Ovary (tissue), 9 donors: ENCODE results near the gene MAST4. TPM values are rescaled to one million over a fixed set of nuclear protein-coding genes. Genes with fewer than 3 reads are reported as not detected.

Source experiments
- DNase-seq, 5 donors: peaks; one replicate each; pipeline ENCODE4 v3.0.0-alpha.2; 2019 to 2020
- H3K27ac ChIP-seq, 2 donors: fragments of 200-600 bp; one replicate each; pipeline versions ENCODE4 v1.5.1 to v1.8.0; 2019 to 2022
- H3K27me3 ChIP-seq: fragments of 200-600 bp; one replicate; pipeline ENCODE4 v1.8.0; 2022
- H3K36me3 ChIP-seq: fragments of 200-600 bp; sonication (generic); one replicate; pipeline ENCODE4 v1.5.1; 2019
- H3K4me1 ChIP-seq: one replicate; pipeline ENCODE4 v1.8.1; 2013; ENCODE audit warnings: mild to moderate bottlenecking, moderate library complexity; ENCODE audit not compliant: insufficient read depth
- H3K4me3 ChIP-seq: fragments of 200-600 bp; sonication (generic); one replicate; pipeline ENCODE4 v1.5.1; 2017
- H3K9me3 ChIP-seq, 2 donors: fragments of 200-600 bp in 1 of 2; sonication (generic) in 1 of 2; one replicate each; pipeline versions ENCODE4 v1.5.1 to v1.8.1; 2013 to 2019; ENCODE audit warnings: mild to moderate bottlenecking in 1 of 2, moderate library complexity in 1 of 2
- EP300 ChIP-seq: sonication (generic); formaldehyde crosslinking; IDR thresholded peaks from one replicate; pipeline ENCODE4 v1.6.1; 2017; ENCODE audit warnings: antibody characterized with exemption
- POLR2A ChIP-seq: fragments of 450-650 bp; IDR thresholded peaks from one replicate; pipeline ENCODE4 v1.6.1; 2017; ENCODE audit warnings: antibody characterized with exemption, mild to moderate bottlenecking, moderate library complexity
- WGBS, 3 donors: extraction: QIAGEN DNeasy Blood & Tissue Kit in 1 of 3; methylation state at CpG; one replicate each; pipeline versions ENCODE4 v1.1.5 to v1.1.7; 2013 to 2017; 5-methylcytosine and 5-hydroxymethylcytosine counted together
- intact Hi-C, 4 donors: fragments of 100-400 bp; cut with DNase I; formaldehyde crosslinking; loops; one replicate each; pipeline versions ENCODE4 v1.11.0 to v1.15.1; 2022 to 2023
- polyA plus RNA-seq, 2 donors: library from polyadenylated mRNA; stranded (reverse); fragments of 200-250 nt in 1 of 2; fragments of 350-450 nt in 1 of 2; fragmentation: Illumina TruSeq in 1 of 2; extraction: RNeasy Lipid Tissue Mini Kit (QIAGEN cat#74804) in 1 of 2; gene quantifications; one replicate each; pipeline ENCODE4 v1.2.3, GENCODE V29; 2013 to 2014
- total RNA-seq, 7 donors: library from RNA; depleted of rRNA in 2 of 7; stranded (reverse); fragments of >200 nt in 2 of 7; fragmentation: NEBNext Ultra II Directional in 3 of 7; extraction: Animal tissue kit (Norgen Biotek cat#: 25700) in 3 of 7; gene quantifications; one replicate each; pipeline versions ENCODE4 v1.1.0 to v1.2.4, GENCODE V29; 2016 to 2023
- TF ChIP-seq, protein P1 (sequence below), 3 donors: fragments of 450-650 bp in 2 of 3; fragments of 200-600 bp in 1 of 3; IDR thresholded peaks; one replicate each; pipeline versions ENCODE4 v1.5.1 to v1.8.0; 2016 to 2022; ENCODE audit warnings: antibody characterized with exemption in 3 of 3, mild to moderate bottlenecking in 1 of 3
- donor health status: DM: no; HTN: no; CAD: no; lungs with moderate emphysema.
- donor health status: DM: no; HTN: no; CAD: no.
- donor health status: Bipolar disorder and iron deficiency.
- donor health status: DM: yes; HTN: yes; CAD: no.
- donor health status: DM: no; HTN: no; CAD: no.
- donor health status: DM: yes; HTN: yes; CAD: no.

The MAST4 gene
- total and polyA plus RNA-seq, 9 donors: 11.6 to 86.3 (median 57.6) TPM

DNA sequence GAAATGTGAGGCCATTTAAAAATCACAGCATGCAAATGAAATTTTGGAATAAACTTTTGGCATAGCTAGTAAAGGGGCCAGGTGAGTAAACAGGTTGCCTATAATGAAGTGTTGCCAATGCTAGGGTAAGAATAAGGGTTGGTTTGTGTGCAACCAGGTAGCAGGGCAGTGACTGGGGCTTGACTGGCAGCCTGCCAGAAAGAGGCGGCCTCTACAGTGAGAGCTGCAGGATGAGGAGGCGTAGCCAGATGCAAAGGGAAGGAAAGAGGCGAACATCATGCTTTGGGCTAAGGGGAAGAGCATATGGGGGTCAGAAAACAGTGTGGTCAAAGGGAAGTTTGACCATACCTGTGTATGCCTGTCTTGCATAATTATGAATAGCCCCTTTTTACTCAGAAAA, 70.6 kb downstream of the MAST4 start:
- Histone ChIP-seq H3K4me1 (peaks cover 2% of the 10 kb centered on the region), H3K36me3 (no peaks in the 10 kb centered on the region), H3K4me3 (no peak overlapping the region), H3K27me3 (no peaks in the 10 kb centered on the region), H3K9me3 (no peaks in the 10 kb centered on the region), H3K27ac (no peak overlapping the region)
- intact Hi-C loops: no loop called here
- TF ChIP-seq, protein P1, sequence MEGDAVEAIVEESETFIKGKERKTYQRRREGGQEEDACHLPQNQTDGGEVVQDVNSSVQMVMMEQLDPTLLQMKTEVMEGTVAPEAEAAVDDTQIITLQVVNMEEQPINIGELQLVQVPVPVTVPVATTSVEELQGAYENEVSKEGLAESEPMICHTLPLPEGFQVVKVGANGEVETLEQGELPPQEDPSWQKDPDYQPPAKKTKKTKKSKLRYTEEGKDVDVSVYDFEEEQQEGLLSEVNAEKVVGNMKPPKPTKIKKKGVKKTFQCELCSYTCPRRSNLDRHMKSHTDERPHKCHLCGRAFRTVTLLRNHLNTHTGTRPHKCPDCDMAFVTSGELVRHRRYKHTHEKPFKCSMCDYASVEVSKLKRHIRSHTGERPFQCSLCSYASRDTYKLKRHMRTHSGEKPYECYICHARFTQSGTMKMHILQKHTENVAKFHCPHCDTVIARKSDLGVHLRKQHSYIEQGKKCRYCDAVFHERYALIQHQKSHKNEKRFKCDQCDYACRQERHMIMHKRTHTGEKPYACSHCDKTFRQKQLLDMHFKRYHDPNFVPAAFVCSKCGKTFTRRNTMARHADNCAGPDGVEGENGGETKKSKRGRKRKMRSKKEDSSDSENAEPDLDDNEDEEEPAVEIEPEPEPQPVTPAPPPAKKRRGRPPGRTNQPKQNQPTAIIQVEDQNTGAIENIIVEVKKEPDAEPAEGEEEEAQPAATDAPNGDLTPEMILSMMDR (IDR thresholded peaks at IDR 0.05): no peak
- TF ChIP-seq POLR2A: no peak
- TF ChIP-seq EP300: no peak
- no peak for DNase-seq
- 80 to 87% (median 84%) methylated on average over 3 of the region's 3 CpGs for WGBS, 3 donors

GRCh38 chr5:66669086-66669861, 73.1 kb downstream of the MAST4 start:
- DNase-seq: no peak
- Histone ChIP-seq H3K4me1 (peaks cover 2% of the 10 kb centered on the region), H3K27me3 (no peaks in the 10 kb centered on the region), H3K27ac (no peak overlapping the region), H3K4me3 (no peak overlapping the region), H3K36me3 (no peaks in the 10 kb centered on the region), H3K9me3 (no peaks in the 10 kb centered on the region)
- WGBS, 3 donors: 96 to 97% (median 96%) methylated on average over 5 of the region's 5 CpGs
- no peak for TF ChIP-seq POLR2A
- TF ChIP-seq EP300: no peak
- TF ChIP-seq, protein P1 (IDR thresholded peaks at IDR 0.05): no peak
- intact Hi-C loops: no loop called here

- Histone ChIP-seq H3K4me1 (peaks cover 2% of the 10 kb centered on the region), H3K36me3 (no peaks in the 10 kb centered on the region), H3K9me3 (no peaks in the 10 kb centered on the region), H3K27me3 (no peaks in the 10 kb centered on the region), H3K4me3 (no peak overlapping the region), H3K27ac (no peak overlapping the region)
- intact Hi-C loops: no loop called here
- DNase-seq: no peak
- 87 to 90% (median 90%) methylated on average over 3 of the region's 3 CpGs for WGBS, 3 donors
- no peak for TF ChIP-seq POLR2A
These were observed 73.6 kb downstream of the MAST4 start for GRCh38 chr5:66669862-66670195.

GRCh38 chr5:66671305-66671704, 75.1 kb downstream of the MAST4 start:
- 13 to 14% (median 14%) methylated on average over 2 of the region's 2 CpGs for WGBS, 3 donors
- Histone ChIP-seq H3K27ac (no peak overlapping the region), H3K27me3 (no peaks in the 10 kb centered on the region), H3K4me1 (peaks cover 2% of the 10 kb centered on the region), H3K4me3 (no peak overlapping the region), H3K36me3 (no peaks in the 10 kb centered on the region), H3K9me3 (no peaks in the 10 kb centered on the region)
- DNase-seq: no peak
- intact Hi-C loops: no loop called here
- no peak for TF ChIP-seq EP300
- TF ChIP-seq, protein P1 (IDR thresholded peaks at IDR 0.05): no peak
- TF ChIP-seq POLR2A: no peak

- Histone ChIP-seq H3K4me3 (no peak overlapping the region), H3K27me3 (no peaks in the 10 kb centered on the region), H3K4me1 (peaks cover 3% of the 10 kb centered on the region), H3K36me3 (no peaks in the 10 kb centered on the region), H3K27ac (no peak overlapping the region), H3K9me3 (no peaks in the 10 kb centered on the region)
- intact Hi-C loops: no loop called here
- no peak for DNase-seq
- WGBS, 3 donors: 94 to 99% (median 97%) methylated on average over 5 of the region's 5 CpGs
- TF ChIP-seq, protein P1 (IDR thresholded peaks at IDR 0.05): no peak
- no peak for TF ChIP-seq EP300
- no peak for TF ChIP-seq POLR2A
These were observed 78.6 kb downstream of the MAST4 start for GRCh38 chr5:66674802-66675201.
